Tibial artery (tissue), 4 donors: Measurements from ENCODE around the gene PLCH1.

ENCODE experiments used
- DNase-seq, 2 donors: peaks; one replicate each; pipeline ENCODE4 v3.0.0-alpha.2; 2019
- H3K27ac ChIP-seq, 2 donors: fragments of 200-600 bp; sonication (generic) in 1 of 2; 1 replicate in 1 of 2; 2 replicates in 1 of 2; pipeline ENCODE4 v1.5.1; 2018 to 2019; ENCODE audit warnings: mild to moderate bottlenecking in 1 of 2
- H3K27me3 ChIP-seq, 2 donors: fragments of 200-600 bp; sonication (generic) in 1 of 2; one replicate each; pipeline versions ENCODE4 v1.5.1 to v1.6.0; 2016 to 2019
- H3K36me3 ChIP-seq, 3 donors: fragments of 200-600 bp; sonication (generic) in 2 of 3; one replicate each; pipeline ENCODE4 v1.5.1; 2016 to 2019; ENCODE audit warnings: mild to moderate bottlenecking in 2 of 3
- H3K4me1 ChIP-seq, 4 donors: fragments of 200-600 bp; sonication (generic) in 2 of 4; 1 replicate in 3 of 4; 2 replicates in 1 of 4; pipeline ENCODE4 v1.5.1; 2016 to 2019
- H3K4me3 ChIP-seq, 2 donors: fragments of 200-600 bp; sonication (generic) in 1 of 2; 1 replicate in 1 of 2; 2 replicates in 1 of 2; pipeline ENCODE4 v1.5.1; 2018 to 2019; ENCODE audit warnings: mild to moderate bottlenecking in 2 of 2
- H3K9me3 ChIP-seq, 3 donors: fragments of 200-600 bp; sonication (generic) in 1 of 3; one replicate each; pipeline ENCODE4 v1.5.1; 2016 to 2019
- intact Hi-C: fragments of 100-400 bp; cut with DNase I; formaldehyde crosslinking; loops from one replicate; pipeline ENCODE4 v1.15.0; 2023; ENCODE audit warnings: low total_unique reads
- TF ChIP-seq, protein P1 (sequence below), 2 experiments: fragments of 200-600 bp in 1 of 2; fragments of 450-650 bp in 1 of 2; IDR thresholded peaks; one replicate each; pipeline ENCODE4 v1.5.1; 2017 to 2019; ENCODE audit warnings: antibody characterized with exemption in 2 of 2, mild to moderate bottlenecking in 1 of 2, moderate library complexity in 1 of 2

PLCH1 gene

GRCh38 chr3:155560594-155560993 is 184.3 kb downstream of the PLCH1 start:
- H3K9me3 ChIP-seq = no peaks in the 10 kb centered on the region
- no peaks in the 10 kb centered on the region for H3K4me1 ChIP-seq
- H3K27me3 ChIP-seq = no peaks in the 10 kb centered on the region
- no peak overlapping the region for H3K27ac ChIP-seq
- no peak for DNase-seq
- H3K4me3 ChIP-seq = no peak overlapping the region
- TF ChIP-seq, protein P1, sequence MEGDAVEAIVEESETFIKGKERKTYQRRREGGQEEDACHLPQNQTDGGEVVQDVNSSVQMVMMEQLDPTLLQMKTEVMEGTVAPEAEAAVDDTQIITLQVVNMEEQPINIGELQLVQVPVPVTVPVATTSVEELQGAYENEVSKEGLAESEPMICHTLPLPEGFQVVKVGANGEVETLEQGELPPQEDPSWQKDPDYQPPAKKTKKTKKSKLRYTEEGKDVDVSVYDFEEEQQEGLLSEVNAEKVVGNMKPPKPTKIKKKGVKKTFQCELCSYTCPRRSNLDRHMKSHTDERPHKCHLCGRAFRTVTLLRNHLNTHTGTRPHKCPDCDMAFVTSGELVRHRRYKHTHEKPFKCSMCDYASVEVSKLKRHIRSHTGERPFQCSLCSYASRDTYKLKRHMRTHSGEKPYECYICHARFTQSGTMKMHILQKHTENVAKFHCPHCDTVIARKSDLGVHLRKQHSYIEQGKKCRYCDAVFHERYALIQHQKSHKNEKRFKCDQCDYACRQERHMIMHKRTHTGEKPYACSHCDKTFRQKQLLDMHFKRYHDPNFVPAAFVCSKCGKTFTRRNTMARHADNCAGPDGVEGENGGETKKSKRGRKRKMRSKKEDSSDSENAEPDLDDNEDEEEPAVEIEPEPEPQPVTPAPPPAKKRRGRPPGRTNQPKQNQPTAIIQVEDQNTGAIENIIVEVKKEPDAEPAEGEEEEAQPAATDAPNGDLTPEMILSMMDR (IDR thresholded peaks at IDR 0.05) = no peak
- H3K36me3 ChIP-seq = no peaks in the 10 kb centered on the region
- intact Hi-C loops = no loop called here

DNA sequence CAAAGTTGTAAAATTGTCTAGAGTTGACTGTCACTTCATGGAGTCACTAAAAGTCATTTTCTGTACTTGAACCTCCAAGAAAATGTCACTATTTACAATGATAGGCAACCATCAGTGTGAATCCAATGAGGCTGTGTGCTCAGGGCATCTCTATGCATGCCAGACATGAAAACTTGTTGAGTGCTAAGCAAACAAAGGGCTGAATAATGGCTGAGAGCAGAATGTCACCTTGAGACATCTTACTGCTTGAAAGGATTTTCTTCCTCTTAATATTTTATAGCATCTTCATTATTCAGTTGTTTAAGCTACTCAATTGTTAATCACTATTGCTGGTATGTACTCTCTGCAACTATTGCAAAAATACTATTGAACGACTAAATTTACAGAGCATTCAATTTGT is 184.7 kb downstream of the PLCH1 start:
- H3K27ac ChIP-seq = no peak overlapping the region
- no peaks in the 10 kb centered on the region for H3K9me3 ChIP-seq
- no peak for DNase-seq
- TF ChIP-seq, protein P1 (IDR thresholded peaks at IDR 0.05) = no peak
- H3K36me3 ChIP-seq = no peaks in the 10 kb centered on the region
- intact Hi-C loops = no loop called here
- no peaks in the 10 kb centered on the region for H3K27me3 ChIP-seq
- H3K4me1 ChIP-seq = no peaks in the 10 kb centered on the region
- H3K4me3 ChIP-seq = no peak overlapping the region

DNA sequence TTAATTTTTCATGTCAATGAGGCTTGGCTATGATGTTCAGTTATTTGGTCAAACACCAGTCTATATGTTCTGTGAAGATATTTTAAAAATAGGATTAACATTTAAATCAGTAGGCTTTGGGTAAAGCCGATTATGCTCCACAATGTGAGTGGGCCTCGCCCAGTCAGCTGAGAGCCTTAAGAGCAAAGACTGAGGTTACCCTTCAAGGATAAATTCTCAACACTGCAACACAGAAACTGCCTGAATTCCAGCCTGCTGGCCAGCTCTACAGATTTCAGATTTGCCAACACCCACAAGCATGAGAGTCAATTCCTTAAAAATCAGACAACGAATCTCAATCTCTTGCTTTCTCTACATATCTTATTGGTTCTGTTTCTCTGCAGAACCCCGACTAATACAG is 188.3 kb downstream of the PLCH1 start:
- TF ChIP-seq, protein P1 (IDR thresholded peaks at IDR 0.05) = no peak
- Histone ChIP-seq H3K36me3 (no peaks in the 10 kb centered on the region), H3K27me3 (no peaks in the 10 kb centered on the region), H3K4me3 (no peak overlapping the region), H3K27ac (no peak overlapping the region), H3K4me1 (no peaks in the 10 kb centered on the region), H3K9me3 (no peaks in the 10 kb centered on the region)
- DNase-seq = no peak
- intact Hi-C loops = no loop called here

GRCh38 chr3:155555479-155556060 is 189.3 kb downstream of the PLCH1 start:
- Histone ChIP-seq H3K9me3 (no peaks in the 10 kb centered on the region), H3K36me3 (no peaks in the 10 kb centered on the region), H3K27ac (no peak overlapping the region), H3K4me1 (no peaks in the 10 kb centered on the region), H3K4me3 (no peak overlapping the region), H3K27me3 (no peaks in the 10 kb centered on the region)
- DNase-seq = no peak
- TF ChIP-seq, protein P1 (IDR thresholded peaks at IDR 0.05) = no peak
- intact Hi-C loops = no loop called here

DNA sequence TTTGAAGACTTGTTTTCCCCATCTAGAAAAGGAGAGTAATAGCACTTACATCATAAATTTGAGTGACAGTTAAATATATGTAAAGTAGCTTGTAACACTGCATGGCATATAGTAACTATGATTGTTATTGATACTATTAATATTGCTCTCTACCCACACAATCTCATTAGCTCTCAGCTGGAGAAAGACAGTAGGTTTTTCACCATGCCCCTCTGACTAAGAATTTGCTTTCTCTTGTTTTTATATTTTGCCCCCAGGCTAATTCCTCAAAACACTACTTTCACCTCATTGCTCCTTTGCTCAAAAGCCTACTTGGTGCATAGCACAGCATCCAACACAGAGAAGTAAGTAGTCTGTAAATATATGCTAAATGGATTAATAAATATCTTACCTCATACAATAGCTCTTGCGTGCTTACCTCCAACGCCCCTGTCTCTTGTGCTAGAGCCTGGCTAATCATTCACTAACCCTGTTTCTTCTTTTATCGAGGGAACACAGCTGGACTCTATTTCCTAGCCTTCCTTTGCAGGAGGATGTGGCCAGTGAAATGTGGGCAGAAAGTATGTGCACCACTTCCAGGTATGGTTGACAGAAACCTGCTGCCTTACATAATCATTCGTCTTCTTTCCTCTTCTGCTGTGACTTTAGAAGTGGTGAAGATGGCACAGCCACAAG is 190.0 kb downstream of the PLCH1 start:
- no peaks in the 10 kb centered on the region for H3K4me1 ChIP-seq
- H3K27ac ChIP-seq = no peak overlapping the region
- H3K27me3 ChIP-seq = no peaks in the 10 kb centered on the region
- TF ChIP-seq, protein P1 (IDR thresholded peaks at IDR 0.05) = no peak
- DNase-seq = no peak
- H3K36me3 ChIP-seq = no peaks in the 10 kb centered on the region
- no peaks in the 10 kb centered on the region for H3K9me3 ChIP-seq
- no peak overlapping the region for H3K4me3 ChIP-seq
- intact Hi-C loops = no loop called here
